ENCODE results near the gene MIOS. TPM values are rescaled to one million over a fixed set of nuclear protein-coding genes. Genes with fewer than 3 reads are reported as not detected.

The MIOS gene
- total RNA-seq, 1 experiment from 2014 or later: 41.3 TPM

DNA sequence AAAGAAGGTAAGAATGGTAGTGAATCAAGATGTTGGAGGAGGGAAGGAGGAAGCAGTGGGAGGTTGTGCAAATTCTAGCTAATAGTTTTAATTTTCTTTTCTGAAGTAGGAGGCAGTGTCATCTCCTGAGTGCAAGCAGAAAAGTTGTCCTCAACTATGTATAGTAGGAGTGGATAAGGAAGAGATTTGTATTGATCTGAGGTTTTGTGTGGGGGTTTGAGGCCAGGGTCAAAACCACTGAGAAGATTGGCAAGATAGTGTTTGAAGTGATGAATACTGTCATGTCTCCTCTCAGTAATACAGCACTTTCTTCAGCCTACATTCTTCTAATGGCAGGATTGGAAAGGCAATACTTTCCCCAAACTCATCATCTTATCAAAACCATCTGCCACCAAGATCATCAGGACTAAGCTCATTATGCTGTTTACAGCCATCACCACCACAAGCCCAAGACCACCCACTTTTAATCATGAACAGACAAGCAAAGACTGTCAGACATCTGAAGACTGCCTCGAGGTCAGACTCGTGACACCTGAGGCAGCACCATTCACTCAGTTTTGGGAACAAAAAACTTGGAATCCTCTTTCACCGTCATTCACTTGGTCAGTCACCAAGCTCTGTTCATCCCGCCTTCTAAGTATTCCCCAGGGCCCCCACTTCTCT, 1.5 kb upstream of the MIOS start:
- no peak for DNase-seq (ENCODE audit: low spot score)
- Mint-ChIP-seq H3K27me3 (ENCODE audit: low read depth) (no peaks in the 10 kb centered on the region), H3K9me3 (peaks cover 16% of the 10 kb centered on the region), H3K4me1 (peaks cover 20% of the 10 kb centered on the region), H3K4me3 (no peak overlapping the region), H3K27ac (no peak overlapping the region), H3K36me3 (peaks cover 17% of the 10 kb centered on the region)
- ChIA-PET CTCF (no interaction called here), POLR2A (no interaction called here)
- ATAC-seq: no peak
- TF ChIP-seq, protein P1, sequence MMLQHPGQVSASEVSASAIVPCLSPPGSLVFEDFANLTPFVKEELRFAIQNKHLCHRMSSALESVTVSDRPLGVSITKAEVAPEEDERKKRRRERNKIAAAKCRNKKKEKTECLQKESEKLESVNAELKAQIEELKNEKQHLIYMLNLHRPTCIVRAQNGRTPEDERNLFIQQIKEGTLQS (CRISPR knock-in tag; conservative IDR thresholded peaks at IDR 0.05): no peak
- TF ChIP-seq ESRRA (CRISPR knock-in tag; IDR thresholded peaks at IDR 0.05; ENCODE audit: borderline replicate concordance) (no peak), ELF4 (CRISPR knock-in tag; IDR thresholded peaks at IDR 0.05; ENCODE audit: low read depth) (no peak), ZNF232 (CRISPR knock-in tag; IDR thresholded peaks at IDR 0.05) (no peak), ZNF423 (CRISPR knock-in tag; IDR thresholded peaks at IDR 0.05) (no peak), ATF1 (CRISPR knock-in tag; IDR thresholded peaks at IDR 0.05) (no peak), ZNF263 (CRISPR knock-in tag; IDR thresholded peaks at IDR 0.05; ENCODE audit: low read depth) (no peak), ZNF416 (CRISPR knock-in tag; IDR thresholded peaks at IDR 0.05) (no peak)
- TF ChIP-seq, protein P2, sequence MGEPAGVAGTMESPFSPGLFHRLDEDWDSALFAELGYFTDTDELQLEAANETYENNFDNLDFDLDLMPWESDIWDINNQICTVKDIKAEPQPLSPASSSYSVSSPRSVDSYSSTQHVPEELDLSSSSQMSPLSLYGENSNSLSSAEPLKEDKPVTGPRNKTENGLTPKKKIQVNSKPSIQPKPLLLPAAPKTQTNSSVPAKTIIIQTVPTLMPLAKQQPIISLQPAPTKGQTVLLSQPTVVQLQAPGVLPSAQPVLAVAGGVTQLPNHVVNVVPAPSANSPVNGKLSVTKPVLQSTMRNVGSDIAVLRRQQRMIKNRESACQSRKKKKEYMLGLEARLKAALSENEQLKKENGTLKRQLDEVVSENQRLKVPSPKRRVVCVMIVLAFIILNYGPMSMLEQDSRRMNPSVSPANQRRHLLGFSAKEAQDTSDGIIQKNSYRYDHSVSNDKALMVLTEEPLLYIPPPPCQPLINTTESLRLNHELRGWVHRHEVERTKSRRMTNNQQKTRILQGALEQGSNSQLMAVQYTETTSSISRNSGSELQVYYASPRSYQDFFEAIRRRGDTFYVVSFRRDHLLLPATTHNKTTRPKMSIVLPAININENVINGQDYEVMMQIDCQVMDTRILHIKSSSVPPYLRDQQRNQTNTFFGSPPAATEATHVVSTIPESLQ (CRISPR knock-in tag; IDR thresholded peaks at IDR 0.05): no peak
- TF ChIP-seq, protein P3, sequence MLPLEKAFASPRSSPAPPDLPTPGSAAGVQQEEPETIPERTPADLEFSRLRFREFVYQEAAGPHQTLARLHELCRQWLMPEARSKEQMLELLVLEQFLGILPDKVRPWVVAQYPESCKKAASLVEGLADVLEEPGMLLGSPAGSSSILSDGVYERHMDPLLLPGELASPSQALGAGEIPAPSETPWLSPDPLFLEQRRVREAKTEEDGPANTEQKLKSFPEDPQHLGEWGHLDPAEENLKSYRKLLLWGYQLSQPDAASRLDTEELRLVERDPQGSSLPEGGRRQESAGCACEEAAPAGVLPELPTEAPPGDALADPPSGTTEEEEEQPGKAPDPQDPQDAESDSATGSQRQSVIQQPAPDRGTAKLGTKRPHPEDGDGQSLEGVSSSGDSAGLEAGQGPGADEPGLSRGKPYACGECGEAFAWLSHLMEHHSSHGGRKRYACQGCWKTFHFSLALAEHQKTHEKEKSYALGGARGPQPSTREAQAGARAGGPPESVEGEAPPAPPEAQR (CRISPR knock-in tag; IDR thresholded peaks at IDR 0.05): no peak
- TF ChIP-seq, protein P4, sequence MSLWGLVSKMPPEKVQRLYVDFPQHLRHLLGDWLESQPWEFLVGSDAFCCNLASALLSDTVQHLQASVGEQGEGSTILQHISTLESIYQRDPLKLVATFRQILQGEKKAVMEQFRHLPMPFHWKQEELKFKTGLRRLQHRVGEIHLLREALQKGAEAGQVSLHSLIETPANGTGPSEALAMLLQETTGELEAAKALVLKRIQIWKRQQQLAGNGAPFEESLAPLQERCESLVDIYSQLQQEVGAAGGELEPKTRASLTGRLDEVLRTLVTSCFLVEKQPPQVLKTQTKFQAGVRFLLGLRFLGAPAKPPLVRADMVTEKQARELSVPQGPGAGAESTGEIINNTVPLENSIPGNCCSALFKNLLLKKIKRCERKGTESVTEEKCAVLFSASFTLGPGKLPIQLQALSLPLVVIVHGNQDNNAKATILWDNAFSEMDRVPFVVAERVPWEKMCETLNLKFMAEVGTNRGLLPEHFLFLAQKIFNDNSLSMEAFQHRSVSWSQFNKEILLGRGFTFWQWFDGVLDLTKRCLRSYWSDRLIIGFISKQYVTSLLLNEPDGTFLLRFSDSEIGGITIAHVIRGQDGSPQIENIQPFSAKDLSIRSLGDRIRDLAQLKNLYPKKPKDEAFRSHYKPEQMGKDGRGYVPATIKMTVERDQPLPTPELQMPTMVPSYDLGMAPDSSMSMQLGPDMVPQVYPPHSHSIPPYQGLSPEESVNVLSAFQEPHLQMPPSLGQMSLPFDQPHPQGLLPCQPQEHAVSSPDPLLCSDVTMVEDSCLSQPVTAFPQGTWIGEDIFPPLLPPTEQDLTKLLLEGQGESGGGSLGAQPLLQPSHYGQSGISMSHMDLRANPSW (CRISPR knock-in tag; conservative IDR thresholded peaks at IDR 0.05; ENCODE audit: low read depth): no peak
- TF ChIP-seq, protein P5, sequence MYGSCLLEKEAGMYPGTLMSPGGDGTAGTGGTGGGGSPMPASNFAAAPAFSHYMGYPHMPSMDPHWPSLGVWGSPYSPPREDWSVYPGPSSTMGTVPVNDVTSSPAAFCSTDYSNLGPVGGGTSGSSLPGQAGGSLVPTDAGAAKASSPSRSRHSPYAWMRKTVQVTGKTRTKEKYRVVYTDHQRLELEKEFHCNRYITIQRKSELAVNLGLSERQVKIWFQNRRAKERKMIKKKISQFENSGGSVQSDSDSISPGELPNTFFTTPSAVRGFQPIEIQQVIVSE (CRISPR knock-in tag; IDR thresholded peaks at IDR 0.05; ENCODE audit: borderline replicate concordance): no peak

DNA sequence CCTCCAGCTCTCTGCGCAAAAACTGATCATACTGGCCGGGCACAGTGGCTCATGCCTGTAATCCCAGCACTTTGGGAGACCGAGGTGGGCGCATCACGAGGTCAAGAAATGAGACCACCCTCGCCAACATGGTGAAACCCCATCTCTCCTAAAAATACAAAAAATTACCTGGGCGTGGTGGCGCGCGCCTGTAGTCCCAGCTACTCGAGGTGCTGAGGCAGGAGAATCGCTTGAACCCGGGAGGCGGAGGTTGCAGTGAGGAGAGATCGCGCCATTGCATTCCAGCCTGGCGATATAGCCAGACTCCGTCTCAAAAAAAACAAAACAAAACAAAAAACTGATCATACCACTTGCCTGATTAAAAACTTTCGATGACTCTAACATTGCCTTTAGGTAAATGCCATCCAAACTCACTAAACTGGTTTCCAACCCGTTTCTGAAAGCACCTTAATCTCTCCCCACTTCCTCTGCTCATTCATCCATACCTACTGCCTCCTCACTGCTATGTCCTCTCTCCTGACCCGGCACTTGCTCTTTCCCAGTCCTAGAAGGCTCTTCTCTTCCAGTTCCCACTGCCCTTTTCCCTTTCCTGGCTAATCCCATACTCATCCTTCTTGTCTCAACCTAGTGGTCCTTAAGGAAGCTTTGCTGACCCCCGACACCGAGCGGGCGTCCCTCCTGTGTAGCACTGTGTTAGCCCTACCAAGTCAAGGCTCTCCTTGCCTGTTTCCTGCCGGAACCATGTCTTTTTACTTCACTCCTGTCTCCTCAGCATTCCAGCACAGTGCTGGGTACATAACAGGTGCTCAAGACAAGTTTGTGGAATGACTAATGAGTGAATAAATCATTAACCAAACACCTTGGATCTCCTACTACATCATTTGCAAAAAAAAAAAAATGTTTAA, 686 bp upstream of the MIOS start:
- peaks cover 18% of the 10 kb centered on the region for H3K9me3 Mint-ChIP-seq
- no peak for DNase-seq (ENCODE audit: low spot score)
- H3K27ac Mint-ChIP-seq: no peak overlapping the region
- CTCF ChIA-PET: interaction anchor here (0.5 kb wide), 1 partner anchor 336 kb away, joined by 3 read pairs; no protein-coding TSS in a partner anchor
- H3K4me3 Mint-ChIP-seq: no peak overlapping the region
- peaks cover 20% of the 10 kb centered on the region for H3K4me1 Mint-ChIP-seq
- POLR2A ChIA-PET: interaction anchor here (0.6 kb wide), 1 partner anchor 397 kb away, joined by 4 read pairs; no protein-coding TSS in a partner anchor
- no peaks in the 10 kb centered on the region for H3K27me3 Mint-ChIP-seq (ENCODE audit: low read depth)
- H3K36me3 Mint-ChIP-seq: peaks cover 23% of the 10 kb centered on the region
- peak; percentile 35 for ATAC-seq
- TF ChIP-seq RORB (CRISPR knock-in tag; IDR thresholded peaks at IDR 0.05) (no peak), EMX1 (CRISPR knock-in tag; IDR thresholded peaks at IDR 0.05) (0 out of 2 replicates have a peak, but pooled peaks have one; percentile 4), CREM (CRISPR knock-in tag; IDR thresholded peaks at IDR 0.05) (no peak), JUN (CRISPR knock-in tag; IDR thresholded peaks at IDR 0.05) (no peak), ETV6 (CRISPR knock-in tag; IDR thresholded peaks at IDR 0.05) (0 out of 2 replicates have a peak, but pooled peaks have one; percentile 12), ESRRA (CRISPR knock-in tag; IDR thresholded peaks at IDR 0.05; ENCODE audit: borderline replicate concordance) (no peak)
- TF ChIP-seq, protein P6, sequence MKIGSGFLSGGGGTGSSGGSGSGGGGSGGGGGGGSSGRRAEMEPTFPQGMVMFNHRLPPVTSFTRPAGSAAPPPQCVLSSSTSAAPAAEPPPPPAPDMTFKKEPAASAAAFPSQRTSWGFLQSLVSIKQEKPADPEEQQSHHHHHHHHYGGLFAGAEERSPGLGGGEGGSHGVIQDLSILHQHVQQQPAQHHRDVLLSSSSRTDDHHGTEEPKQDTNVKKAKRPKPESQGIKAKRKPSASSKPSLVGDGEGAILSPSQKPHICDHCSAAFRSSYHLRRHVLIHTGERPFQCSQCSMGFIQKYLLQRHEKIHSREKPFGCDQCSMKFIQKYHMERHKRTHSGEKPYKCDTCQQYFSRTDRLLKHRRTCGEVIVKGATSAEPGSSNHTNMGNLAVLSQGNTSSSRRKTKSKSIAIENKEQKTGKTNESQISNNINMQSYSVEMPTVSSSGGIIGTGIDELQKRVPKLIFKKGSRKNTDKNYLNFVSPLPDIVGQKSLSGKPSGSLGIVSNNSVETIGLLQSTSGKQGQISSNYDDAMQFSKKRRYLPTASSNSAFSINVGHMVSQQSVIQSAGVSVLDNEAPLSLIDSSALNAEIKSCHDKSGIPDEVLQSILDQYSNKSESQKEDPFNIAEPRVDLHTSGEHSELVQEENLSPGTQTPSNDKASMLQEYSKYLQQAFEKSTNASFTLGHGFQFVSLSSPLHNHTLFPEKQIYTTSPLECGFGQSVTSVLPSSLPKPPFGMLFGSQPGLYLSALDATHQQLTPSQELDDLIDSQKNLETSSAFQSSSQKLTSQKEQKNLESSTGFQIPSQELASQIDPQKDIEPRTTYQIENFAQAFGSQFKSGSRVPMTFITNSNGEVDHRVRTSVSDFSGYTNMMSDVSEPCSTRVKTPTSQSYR (CRISPR knock-in tag; IDR thresholded peaks at IDR 0.05): no peak
- TF ChIP-seq, protein P7, sequence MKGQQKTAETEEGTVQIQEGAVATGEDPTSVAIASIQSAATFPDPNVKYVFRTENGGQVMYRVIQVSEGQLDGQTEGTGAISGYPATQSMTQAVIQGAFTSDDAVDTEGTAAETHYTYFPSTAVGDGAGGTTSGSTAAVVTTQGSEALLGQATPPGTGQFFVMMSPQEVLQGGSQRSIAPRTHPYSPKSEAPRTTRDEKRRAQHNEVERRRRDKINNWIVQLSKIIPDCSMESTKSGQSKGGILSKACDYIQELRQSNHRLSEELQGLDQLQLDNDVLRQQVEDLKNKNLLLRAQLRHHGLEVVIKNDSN (CRISPR knock-in tag; IDR thresholded peaks at IDR 0.05): no peak
- TF ChIP-seq, protein P8, sequence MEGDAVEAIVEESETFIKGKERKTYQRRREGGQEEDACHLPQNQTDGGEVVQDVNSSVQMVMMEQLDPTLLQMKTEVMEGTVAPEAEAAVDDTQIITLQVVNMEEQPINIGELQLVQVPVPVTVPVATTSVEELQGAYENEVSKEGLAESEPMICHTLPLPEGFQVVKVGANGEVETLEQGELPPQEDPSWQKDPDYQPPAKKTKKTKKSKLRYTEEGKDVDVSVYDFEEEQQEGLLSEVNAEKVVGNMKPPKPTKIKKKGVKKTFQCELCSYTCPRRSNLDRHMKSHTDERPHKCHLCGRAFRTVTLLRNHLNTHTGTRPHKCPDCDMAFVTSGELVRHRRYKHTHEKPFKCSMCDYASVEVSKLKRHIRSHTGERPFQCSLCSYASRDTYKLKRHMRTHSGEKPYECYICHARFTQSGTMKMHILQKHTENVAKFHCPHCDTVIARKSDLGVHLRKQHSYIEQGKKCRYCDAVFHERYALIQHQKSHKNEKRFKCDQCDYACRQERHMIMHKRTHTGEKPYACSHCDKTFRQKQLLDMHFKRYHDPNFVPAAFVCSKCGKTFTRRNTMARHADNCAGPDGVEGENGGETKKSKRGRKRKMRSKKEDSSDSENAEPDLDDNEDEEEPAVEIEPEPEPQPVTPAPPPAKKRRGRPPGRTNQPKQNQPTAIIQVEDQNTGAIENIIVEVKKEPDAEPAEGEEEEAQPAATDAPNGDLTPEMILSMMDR (IDR thresholded peaks at IDR 0.05): no peak

Measured in WTC11 (cell line).